Fibroblast of lung (primary cell): ENCODE data around the gene SNX13.

Experiments used
- CTCF ChIP-seq, 2 donors: IDR thresholded peaks in 1 of 2; conservative IDR thresholded peaks in 1 of 2; 1 replicate in 1 of 2; 2 replicates in 1 of 2; pipeline ENCODE4 v1.5.1; 2011 to 2012; ENCODE audit warnings: low read length in 2 of 2, control low read depth in 1 of 2, inconsistent platforms in 1 of 2, low read depth in 1 of 2, mild to moderate bottlenecking in 1 of 2
- EZH2 ChIP-seq: IDR thresholded peaks from 2 replicates; pipeline ENCODE4 v1.5.1; 2012; ENCODE audit warnings: low read length, control low read depth, mild to moderate bottlenecking; ENCODE audit errors: missing control alignments

DNA sequence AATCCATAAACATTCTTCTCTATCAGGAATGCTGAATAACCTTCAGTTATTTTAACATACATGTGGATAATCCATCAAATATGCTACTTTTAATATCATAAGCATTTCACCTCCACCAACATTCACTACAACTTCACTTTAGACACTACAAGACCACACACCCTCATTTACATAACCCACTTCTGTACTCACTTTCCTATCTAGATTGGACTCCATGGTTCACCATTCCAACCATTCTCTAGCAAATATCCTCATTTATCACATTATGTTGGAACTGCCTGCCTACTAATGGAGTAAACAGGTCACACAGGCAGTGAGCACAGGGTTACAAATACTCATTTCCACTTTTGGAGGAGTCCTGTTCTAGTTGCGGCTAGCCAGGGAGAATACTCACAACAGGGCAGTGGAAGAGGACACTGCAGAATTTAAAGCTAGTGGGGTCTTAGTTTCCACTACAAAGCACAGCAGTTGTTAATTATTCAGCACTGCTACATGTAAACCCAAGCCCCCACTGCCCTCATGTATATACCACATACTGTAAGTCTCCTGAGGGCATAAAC, 18.4 kb downstream of the SNX13 start:
- no peak for TF ChIP-seq CTCF (conservative IDR thresholded peaks at IDR 0.05 in 1 of 2, IDR thresholded peaks at IDR 0.05 in 1 of 2; ENCODE audit: low read depth in 1 of 2, low read length in 2 of 2)
- no peak for TF ChIP-seq EZH2
